OCI-LY1 (cell line): ENCODE results near the gene EHBP1L1.

Experiments used
- H2AFZ ChIP-seq: fragments of 200-600 bp; sonication (generic), shearing (Covaris generic); 2 replicates; pipeline ENCODE4 v1.6.0; 2014; ENCODE audit warnings: antibody characterized with exemption, mild to moderate bottlenecking, low read length
- H3F3A ChIP-seq: fragments of 200-600 bp; sonication (generic), shearing (Covaris generic); 2 replicates; pipeline ENCODE4 v1.6.0; 2014; ENCODE audit warnings: mild to moderate bottlenecking, antibody characterized with exemption, low read length, moderate library complexity; ENCODE audit not compliant: insufficient read depth
- H3K27ac ChIP-seq: fragments of 200-600 bp; sonication (generic); 2 replicates; pipeline ENCODE4 v1.5.1; 2014; ENCODE audit warnings: low read length, mixed run types, mild to moderate bottlenecking, low read depth; ENCODE audit not compliant: poor library complexity, severe bottlenecking
- H3K27me3 ChIP-seq: fragments of 200-600 bp; sonication (generic); 2 replicates; pipeline ENCODE4 v1.6.0; 2014; ENCODE audit warnings: antibody characterized with exemption, mild to moderate bottlenecking, low read length, moderate library complexity; ENCODE audit not compliant: insufficient read depth
- H3K36me3 ChIP-seq: fragments of 200-600 bp; sonication (generic); 2 replicates; pipeline ENCODE4 v1.6.1; 2014; ENCODE audit warnings: mild to moderate bottlenecking, antibody characterized with exemption, low read length, moderate library complexity, mixed read lengths; ENCODE audit not compliant: insufficient read depth
- H3K4me1 ChIP-seq: fragments of 200-600 bp; sonication (generic); 2 replicates; pipeline ENCODE4 v1.5.1; 2014; ENCODE audit warnings: mild to moderate bottlenecking, low read length, moderate library complexity; ENCODE audit not compliant: insufficient read depth, severe bottlenecking
- H3K4me2 ChIP-seq: fragments of 200-600 bp; sonication (generic), shearing (Covaris generic); 2 replicates; pipeline ENCODE4 v1.6.1; 2014; ENCODE audit warnings: low read length
- H3K4me3 ChIP-seq: fragments of 200-600 bp; sonication (generic); 2 replicates; pipeline ENCODE4 v1.5.1; 2014; ENCODE audit warnings: low read length, low read depth, mild to moderate bottlenecking, mixed read lengths; ENCODE audit not compliant: poor library complexity, severe bottlenecking
- H3K79me2 ChIP-seq: fragments of 200-600 bp; shearing (Covaris generic); 2 replicates; pipeline ENCODE4 v1.6.1; 2016; ENCODE audit warnings: mixed run types, low read length, mixed read lengths; ENCODE audit not compliant: insufficient read depth
- H3K9ac ChIP-seq: fragments of 200-600 bp; sonication (generic), shearing (Covaris generic); 2 replicates; pipeline ENCODE4 v1.6.1; 2014; ENCODE audit warnings: mild to moderate bottlenecking, low read length, mixed read lengths
- H3K9me2 ChIP-seq: fragments of 200-600 bp; sonication (generic), shearing (Covaris generic); 2 replicates; pipeline ENCODE4 v1.6.1; 2014; ENCODE audit warnings: low read depth, mild to moderate bottlenecking, low read length, mixed read lengths
- H3K9me3 ChIP-seq: fragments of 200-600 bp; shearing (Covaris generic); 2 replicates; pipeline ENCODE4 v1.6.1; 2014; ENCODE audit warnings: low read length, mixed read lengths
- H4K20me1 ChIP-seq: fragments of 200-600 bp; sonication (generic), shearing (Covaris generic); 2 replicates; pipeline ENCODE4 v1.6.0; 2016; ENCODE audit warnings: mild to moderate bottlenecking, low read length; ENCODE audit not compliant: insufficient read depth
- CTCF ChIP-seq: fragments of 200-600 bp; sonication (generic), shearing (Covaris generic); IDR thresholded peaks from 2 replicates; pipeline ENCODE4 v1.5.1; 2017; ENCODE audit warnings: mild to moderate bottlenecking, antibody characterized with exemption, low read length, moderate library complexity, mixed read lengths
- EZH2 ChIP-seq: fragments of 200-600 bp; sonication (generic), shearing (Covaris generic); IDR thresholded peaks from 2 replicates; pipeline ENCODE4 v1.8.0; 2017; ENCODE audit warnings: borderline replicate concordance, mixed run types, mild to moderate bottlenecking, antibody characterized with exemption, low read length, moderate library complexity, mixed read lengths

Gene EHBP1L1

GRCh38 chr11:65548395-65548794 lies 27.5 kb upstream of the EHBP1L1 start:
- Histone ChIP-seq H3K9ac (no peak overlapping the region), H3K4me2 (no peak overlapping the region), H3K9me2 (no peaks in the 10 kb centered on the region), H3K27ac (no peak overlapping the region), H3K27me3 (no peaks in the 10 kb centered on the region), H4K20me1 (no peaks in the 10 kb centered on the region), H2AFZ (no peak overlapping the region), H3K36me3 (no peaks in the 10 kb centered on the region), H3K79me2 (no peaks in the 10 kb centered on the region), H3F3A (no peaks in the 10 kb centered on the region), H3K4me1 (peaks cover 40% of the 10 kb centered on the region), H3K4me3 (no peak overlapping the region), H3K9me3 (no peaks in the 10 kb centered on the region)
- TF ChIP-seq EZH2: no peak
- no peak for TF ChIP-seq CTCF

GRCh38 chr11:65549096-65549495 lies 26.8 kb upstream of the EHBP1L1 start:
- Histone ChIP-seq H3K4me1 (peaks cover 40% of the 10 kb centered on the region), H4K20me1 (no peaks in the 10 kb centered on the region), H3F3A (no peaks in the 10 kb centered on the region), H3K27ac (no peak overlapping the region), H3K4me3 (no peak overlapping the region), H3K9ac (no peak overlapping the region), H3K9me3 (no peaks in the 10 kb centered on the region), H3K27me3 (no peaks in the 10 kb centered on the region), H3K36me3 (no peaks in the 10 kb centered on the region), H3K9me2 (no peaks in the 10 kb centered on the region), H3K79me2 (no peaks in the 10 kb centered on the region), H2AFZ (no peak overlapping the region), H3K4me2 (no peak overlapping the region)
- TF ChIP-seq CTCF (no peak), EZH2 (no peak)

GRCh38 chr11:65551572-65552387 lies 24.1 kb upstream of the EHBP1L1 start:
- H2AFZ ChIP-seq: no peak overlapping the region
- H3K27me3 ChIP-seq: peaks cover 5% of the 10 kb centered on the region; the same call in 1 of the 2 replicates
- H3K9me2 ChIP-seq: no peaks in the 10 kb centered on the region
- H3K36me3 ChIP-seq: no peaks in the 10 kb centered on the region
- no peaks in the 10 kb centered on the region for H3F3A ChIP-seq
- H3K4me1 ChIP-seq: peaks cover 31% of the 10 kb centered on the region
- peak overlapping the region; percentile 64; the same call in 1 of the 2 replicates for H3K4me2 ChIP-seq
- no peaks in the 10 kb centered on the region for H3K9me3 ChIP-seq
- H3K9ac ChIP-seq: no peak overlapping the region
- H3K4me3 ChIP-seq: no peak overlapping the region
- H3K27ac ChIP-seq: no peak overlapping the region
- no peaks in the 10 kb centered on the region for H4K20me1 ChIP-seq
- no peak for TF ChIP-seq EZH2
- TF ChIP-seq CTCF: peak; percentile 74
- no peaks in the 10 kb centered on the region for H3K79me2 ChIP-seq
